A549 treated with CpdA at 1 μM for 4 hours (cell line): Measurements from ENCODE around the gene CCR8. TPM values are rescaled to one million over a fixed set of nuclear protein-coding genes. Genes with fewer than 3 reads are reported as not detected.

Experiments used
- total RNA-seq: library from RNA; stranded (reverse); fragments of 200-300 nt; extraction: Qiagen RNA extraction; gene quantifications from 5 replicates; pipeline ENCODE4 v1.2.3, GENCODE V29; 2022; ENCODE audit warnings: low read depth

Gene CCR8, protein sequence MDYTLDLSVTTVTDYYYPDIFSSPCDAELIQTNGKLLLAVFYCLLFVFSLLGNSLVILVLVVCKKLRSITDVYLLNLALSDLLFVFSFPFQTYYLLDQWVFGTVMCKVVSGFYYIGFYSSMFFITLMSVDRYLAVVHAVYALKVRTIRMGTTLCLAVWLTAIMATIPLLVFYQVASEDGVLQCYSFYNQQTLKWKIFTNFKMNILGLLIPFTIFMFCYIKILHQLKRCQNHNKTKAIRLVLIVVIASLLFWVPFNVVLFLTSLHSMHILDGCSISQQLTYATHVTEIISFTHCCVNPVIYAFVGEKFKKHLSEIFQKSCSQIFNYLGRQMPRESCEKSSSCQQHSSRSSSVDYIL
- total RNA-seq = not detected in 5 replicates

DNA sequence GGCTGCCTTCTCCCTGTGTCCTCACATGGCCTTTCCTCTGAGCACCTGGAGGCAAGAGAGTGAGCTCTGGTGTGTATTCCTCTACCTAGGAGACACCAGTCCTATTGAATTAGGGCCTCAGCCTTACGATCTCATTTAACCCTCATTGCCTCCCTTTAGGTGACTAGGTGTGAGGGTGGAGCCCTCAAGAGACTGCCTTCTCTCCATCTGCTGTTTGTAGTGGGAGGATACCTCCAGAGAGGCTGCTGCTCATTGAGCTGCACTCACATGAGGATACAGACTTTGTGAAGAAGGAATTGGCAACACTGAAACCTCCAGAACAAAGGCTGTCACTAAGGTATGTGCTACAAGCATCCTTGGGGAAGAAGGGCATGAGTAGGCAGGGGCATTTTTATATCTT is at the start of gene CCR8:
TSS of gene CCR8 (plus strand) at position 217 of the 400 bp plus-strand sequence. CDS start 2,623 bp downstream, outside the sequence.

DNA sequence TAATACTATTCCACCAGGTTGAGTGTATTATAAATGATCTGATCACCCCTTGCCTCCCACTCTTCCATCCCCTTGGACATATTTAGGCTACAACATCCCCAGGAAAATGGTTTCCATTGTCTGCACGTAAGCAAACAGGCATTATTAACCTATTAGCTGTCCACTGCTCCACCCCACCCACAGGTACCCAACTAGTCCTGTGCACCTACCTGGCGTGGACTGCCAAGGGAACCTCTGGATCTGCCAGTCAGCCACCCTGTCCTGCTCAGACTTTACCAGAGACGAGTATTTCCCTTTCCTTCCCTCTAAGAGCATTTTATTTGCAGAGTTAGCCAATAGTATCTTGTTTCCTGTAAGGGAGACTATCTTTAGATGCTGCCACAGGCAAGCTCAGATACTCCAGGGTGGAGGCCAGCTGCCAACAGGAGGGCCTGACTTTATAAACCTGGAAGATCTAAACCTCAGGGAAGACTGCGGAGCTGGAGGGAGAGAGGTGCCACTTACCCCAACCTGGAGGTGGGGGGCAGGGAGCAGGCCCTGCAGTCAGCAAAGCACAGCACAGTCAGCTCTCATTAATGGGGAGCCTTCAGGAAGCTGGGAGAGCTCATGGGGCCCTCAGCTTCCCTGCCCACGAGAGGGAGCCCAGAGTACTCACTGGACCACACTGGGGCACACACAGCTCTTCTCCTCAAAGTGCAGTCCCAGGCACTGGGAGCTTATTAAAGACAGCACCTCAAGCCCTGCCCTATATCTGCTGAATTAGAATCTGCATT is 49.6 kb upstream of the CCR8 start, which contains the start of gene CX3CR1:
TSS of gene CX3CR1 (minus strand) at position 292 of the 773 bp plus-strand sequence. CDS start 13,527 bp downstream, outside the sequence.

Other genes with a start within 250 kb of the CCR8 start
- 26.4 to 34.9 TPM (median 33.9 TPM) in 5 replicates for gene GORASP1, start 222.1 kb upstream of the CCR8 start, total RNA-seq
- 1.4 to 1.9 TPM (median 1.5 TPM) in 5 replicates for gene TTC21A, start 222.0 kb upstream of the CCR8 start, total RNA-seq
- gene CSRNP1, start 176.1 kb upstream of the CCR8 start, total RNA-seq = 15.2 to 22.2 TPM (median 18.3 TPM) in 5 replicates
- gene XIRP1, start 137.1 kb upstream of the CCR8 start, total RNA-seq = 0.05 to 0.15 TPM (median 0.07 TPM) in 5 replicates
- 0.02 TPM in 1 of 5 replicates, not detected in the others for gene CX3CR1, start 49.7 kb upstream of the CCR8 start, total RNA-seq
- gene SLC25A38, start 53.7 kb downstream of the CCR8 start, total RNA-seq = 37.3 to 45.5 TPM (median 39.3 TPM) in 5 replicates
- 2,607 to 2,790 TPM (median 2,621 TPM) in 5 replicates for gene RPSA, start 77.0 kb downstream of the CCR8 start, total RNA-seq
- gene MOBP, start 138.0 kb downstream of the CCR8 start, total RNA-seq = 0.09 to 0.25 TPM in 2 of 5 replicates, not detected in the others